DMS 273 (cell line): ENCODE results near the gene ACAT2.
"Not testable (repeated sequence)": the region's sequence is repeated elsewhere in the genome, so short reads cannot be mapped to it uniquely, and the experiment has no call there.

Source experiments
- DNase-seq: peaks from one replicate; lab custom pipeline; 2025; ENCODE audit not compliant: unreplicated experiment; lab: John Stamatoyannopoulos, UW

ACAT2 gene

GRCh38 chr6:159762681-159763293 is 942 bp downstream of the ACAT2 start:
- DNase-seq = peak; percentile 33

GRCh38 chr6:159766906-159767305 is 5.1 kb downstream of the ACAT2 start:
- no peak for DNase-seq

- DNase-seq = no peak
These were observed 7.6 kb downstream of the ACAT2 start for GRCh38 chr6:159769470-159769869.

GRCh38 chr6:159772196-159772595 is 10.4 kb downstream of the ACAT2 start:
- DNase-seq = no peak

GRCh38 chr6:159777240-159777904 is 15.5 kb downstream of the ACAT2 start:
- peak; percentile 21 for DNase-seq

GRCh38 chr6:159778131-159778530 is 16.3 kb downstream of the ACAT2 start:
- no peak for DNase-seq

- DNase-seq = no peak
These were observed 16.8 kb downstream of the ACAT2 start for GRCh38 chr6:159778542-159779103.

- DNase-seq = peak; percentile 35
These were observed 26.4 kb downstream of the ACAT2 start for GRCh38 chr6:159788276-159788675.

- DNase-seq = peak; percentile 59
These were observed 27.0 kb downstream of the ACAT2 start for GRCh38 chr6:159788753-159789376.

- peak; percentile 100 for DNase-seq
These were observed 27.7 kb downstream of the ACAT2 start, which contains the start of gene TCP1 for GRCh38 chr6:159789377-159790148. TCP1 (minus strand) TSS chr6:159789602; CDS start chr6:159789468, 134 bp downstream.

GRCh38 chr6:159790149-159790955 is 28.5 kb downstream of the ACAT2 start, which contains the start of gene MRPL18:
MRPL18 (plus strand) TSS chr6:159790467; CDS start chr6:159790588, 121 bp downstream.
- peak; percentile 99 for DNase-seq

GRCh38 chr6:159790956-159791598 is 29.2 kb downstream of the ACAT2 start:
- peak; percentile 49 for DNase-seq

GRCh38 chr6:159794976-159795375 is 33.1 kb downstream of the ACAT2 start:
- DNase-seq = not testable (repeated sequence)

GRCh38 chr6:159797554-159797953 is 35.7 kb downstream of the ACAT2 start:
- no peak for DNase-seq

- DNase-seq = no peak
These were observed 38.5 kb downstream of the ACAT2 start, which contains the start of gene PNLDC1 for GRCh38 chr6:159800141-159800865. PNLDC1 (plus strand) TSS chr6:159800276; CDS start chr6:159800308, 32 bp downstream.

- no peak for DNase-seq
These were observed 40.1 kb downstream of the ACAT2 start for GRCh38 chr6:159801935-159802334.

GRCh38 chr6:159804504-159804903 is 42.7 kb downstream of the ACAT2 start:
- no peak for DNase-seq

- DNase-seq = no peak
These were observed 43.7 kb downstream of the ACAT2 start for GRCh38 chr6:159805440-159806020.
